B cell (primary cell): Measurements from ENCODE around the gene THUMPD2. TPM values are rescaled to one million over a fixed set of nuclear protein-coding genes. Genes with fewer than 3 reads are reported as not detected.

Experiments used
- ATAC-seq: fragments of 200-7000 bp; cut with Tn5 transposase; one replicate; pipeline ENCODE4 v1.10.0; 2021; ENCODE audit warnings: low read depth, mild to moderate bottlenecking, moderate number of reproducible peaks, moderate library complexity
- CTCF ChIA-PET: fragments of 350-600 bp; sonication (Branson Sonifier 250); formaldehyde crosslinking; loops from one replicate; lab custom pipeline; 2021; ENCODE audit warnings: antibody characterized with exemption, inconsistent platforms; lab: Charles Lee
- POLR2A ChIA-PET: fragments of 350-600 bp; sonication (Branson Sonifier 250); formaldehyde crosslinking; loops from one replicate; lab custom pipeline; 2021; ENCODE audit warnings: antibody characterized with exemption; lab: Charles Lee
- DNase-seq: peaks from one replicate; pipeline ENCODE4 v3.0.0; 2013
- H2AFZ ChIP-seq: 2 replicates; pipeline ENCODE4 v1.6.1; 2012; ENCODE audit warnings: mild to moderate bottlenecking, low read depth, low read length; ENCODE audit not compliant: insufficient read depth, poor library complexity, severe bottlenecking
- H3K27ac ChIP-seq, 2 donors: 1 replicate in 1 of 2; 2 replicates in 1 of 2; pipeline ENCODE4 v1.5.1; 2012 to 2013; ENCODE audit warnings: low read length in 2 of 2, mild to moderate bottlenecking in 2 of 2, moderate library complexity in 1 of 2
- H3K27me3 ChIP-seq, 4 experiments: fragments of 200-600 bp in 1 of 4; sonication (generic) in 1 of 4; replicated peaks in 1 of 4; 1 replicate in 2 of 4; 2 replicates in 2 of 4; pipeline versions ENCODE4 v1.6.1 to v1.7.0; 2013 to 2016; ENCODE audit warnings: low read length in 3 of 4, mild to moderate bottlenecking in 2 of 4, mixed read lengths in 1 of 4, moderate library complexity in 1 of 4; ENCODE audit not compliant: insufficient read depth in 4 of 4, control insufficient read depth in 3 of 4; ENCODE audit errors: control extremely low read depth in 1 of 4
- H3K36me3 ChIP-seq, 2 experiments: replicated peaks in 1 of 2; 1 replicate in 1 of 2; 2 replicates in 1 of 2; pipeline versions ENCODE4 v1.6.1 to v1.7.1; 2013; ENCODE audit warnings: low read length in 1 of 2; ENCODE audit not compliant: insufficient read depth in 2 of 2, control insufficient read depth in 1 of 2; ENCODE audit errors: control extremely low read depth in 1 of 2, extremely low read depth in 1 of 2
- H3K4me1 ChIP-seq, 2 donors: fragments of 200-600 bp in 1 of 2; sonication (generic) in 1 of 2; 1 replicate in 1 of 2; 2 replicates in 1 of 2; pipeline versions ENCODE4 v1.5.1 to v1.6.1; 2013 to 2017; ENCODE audit warnings: low read length in 2 of 2; ENCODE audit not compliant: control insufficient read depth in 2 of 2, insufficient read depth in 2 of 2
- H3K4me2 ChIP-seq: replicated peaks from 2 replicates; pipeline ENCODE3; 2012; ENCODE audit warnings: mild to moderate bottlenecking, low read depth, low read length; ENCODE audit not compliant: poor library complexity, severe bottlenecking
- H3K4me3 ChIP-seq, 5 experiments: fragments of 200-600 bp in 1 of 5; sonication (generic) in 1 of 5; 1 replicate in 3 of 5; 2 replicates in 2 of 5; pipeline versions ENCODE4 v1.5.1 to v1.7.0; 2011 to 2016; ENCODE audit warnings: low read length in 4 of 5, mild to moderate bottlenecking in 4 of 5, low read depth in 2 of 5, control low read depth in 1 of 5, moderate library complexity in 1 of 5; ENCODE audit not compliant: insufficient read depth in 1 of 5; ENCODE audit errors: control extremely low read depth in 1 of 5, extremely low read depth in 1 of 5
- H3K79me2 ChIP-seq: fragments of 200-600 bp; sonication (generic); one replicate; pipeline ENCODE4 v1.6.0; 2016; ENCODE audit warnings: low read length; ENCODE audit not compliant: control insufficient read depth, insufficient read depth
- H3K9ac ChIP-seq: fragments of 200-600 bp; sonication (generic); 2 replicates; pipeline ENCODE4 v1.6.1; 2017; ENCODE audit warnings: mild to moderate bottlenecking, low read length, moderate library complexity
- H3K9me3 ChIP-seq, 3 donors: one replicate each; pipeline versions ENCODE4 v1.6.1 to v1.7.1; 2013; ENCODE audit warnings: low read length in 2 of 3; ENCODE audit not compliant: control insufficient read depth in 2 of 3, insufficient read depth in 1 of 3; ENCODE audit errors: control extremely low read depth in 1 of 3
- H4K20me1 ChIP-seq: 2 replicates; pipeline ENCODE4 v1.6.0; 2012; ENCODE audit warnings: mild to moderate bottlenecking, low read length; ENCODE audit not compliant: insufficient read depth, control insufficient read depth, poor library complexity, severe bottlenecking
- H3K27ac Mint-ChIP-seq: one replicate; pipeline ENCODE4 v1.8.0; 2021; ENCODE audit warnings: mixed read lengths
- H3K27me3 Mint-ChIP-seq: one replicate; pipeline ENCODE4 v1.8.0; 2021; ENCODE audit warnings: mixed read lengths
- H3K4me1 Mint-ChIP-seq: one replicate; pipeline ENCODE4 v1.8.0; 2021; ENCODE audit warnings: mixed read lengths
- H3K4me3 Mint-ChIP-seq: one replicate; pipeline ENCODE4 v1.8.0; 2021; ENCODE audit warnings: mixed read lengths
- H3K9me3 Mint-ChIP-seq: one replicate; pipeline ENCODE4 v1.8.0; 2022; ENCODE audit warnings: mixed read lengths; ENCODE audit not compliant: insufficient read depth
- EZH2 ChIP-seq: IDR thresholded peaks from 2 replicates; pipeline ENCODE4 v1.6.1; 2012; ENCODE audit warnings: borderline replicate concordance, low read depth, mild to moderate bottlenecking, moderate library complexity, low read length; ENCODE audit not compliant: insufficient read depth, poor library complexity, severe bottlenecking
- WGBS: methylation state at CpG from one replicate; pipeline ENCODE4 v1.1.5; 2013; ENCODE audit warnings: missing lambda C conversion rate; ENCODE audit not compliant: insufficient coverage; 5-methylcytosine and 5-hydroxymethylcytosine counted together
- intact Hi-C: fragments of 100-400 bp; cut with micrococcal nuclease; formaldehyde crosslinking; loops from one replicate; pipeline ENCODE4 v1.10.0; 2022
- polyA plus RNA-seq: library from polyadenylated mRNA; depleted of rRNA; stranded (reverse); fragments of >200 nt; gene quantifications from 2 replicates; pipeline ENCODE4 v1.2.3, GENCODE V29; 2012
- total RNA-seq, 2 donors: library from RNA; stranded (reverse); fragments of 120-200 nt in 1 of 2; gene quantifications; 1 replicate in 1 of 2; 2 replicates in 1 of 2; pipeline versions ENCODE4 v1.2.3 to v1.2.4, GENCODE V29; 2013 to 2022
- TF ChIP-seq, protein P1 (sequence below): fragments of 200-600 bp; IDR thresholded peaks from one replicate; pipeline ENCODE4 v1.8.0; 2022; ENCODE audit warnings: antibody characterized with exemption, mild to moderate bottlenecking

Gene THUMPD2
- total and polyA plus RNA-seq, 2 donors (not counting 1 experiment from before 2014, with no cell fraction given), result 11.0 to 14.8 TPM

DNA sequence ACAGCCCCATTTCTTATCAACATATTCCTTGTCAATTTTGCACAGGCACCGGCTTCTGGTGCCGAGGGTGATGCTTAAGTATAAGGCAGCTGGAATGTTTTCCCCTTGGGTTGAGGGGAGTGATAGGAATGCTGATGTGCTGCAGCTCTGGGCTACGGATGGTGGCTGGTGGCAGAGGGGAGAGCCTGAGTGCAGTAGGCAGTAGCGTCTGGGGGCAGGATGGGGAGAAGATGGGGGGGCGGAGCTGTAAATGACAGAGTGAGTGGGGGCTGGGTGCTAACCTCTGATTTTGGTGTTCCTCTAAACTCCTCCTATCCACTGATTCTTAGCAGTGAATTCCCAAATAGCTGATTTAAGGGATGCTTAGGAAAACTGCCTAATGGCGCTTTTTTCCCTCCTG lies 92.6 kb downstream of the THUMPD2 start:
- no peak overlapping the region for H3K27ac Mint-ChIP-seq
- Histone ChIP-seq H2AFZ (no peak overlapping the region), H3K79me2 (no peaks in the 10 kb centered on the region), H3K4me3 (no peak overlapping the region), H3K9ac (no peak overlapping the region), H3K9me3 (peaks cover 0 to 5% (median 4%) of the 10 kb centered on the region in 3 donors), H3K27me3 (peaks cover 0 to 2% (median 0%) of the 10 kb centered on the region in 4 experiments), H4K20me1 (no peaks in the 10 kb centered on the region), H3K36me3 (no peaks in the 10 kb centered on the region), H3K27ac (no peak overlapping the region), H3K4me1 (no peaks in the 10 kb centered on the region), H3K4me2 (no peak overlapping the region)
- H3K4me3 Mint-ChIP-seq, result no peak overlapping the region
- no peak for DNase-seq
- no peaks in the 10 kb centered on the region for H3K4me1 Mint-ChIP-seq
- 95% methylated on average over 3 of the region's 6 CpGs for WGBS
- intact Hi-C loops, result no loop called here
- no peak for TF ChIP-seq EZH2
- TF ChIP-seq, protein P1, sequence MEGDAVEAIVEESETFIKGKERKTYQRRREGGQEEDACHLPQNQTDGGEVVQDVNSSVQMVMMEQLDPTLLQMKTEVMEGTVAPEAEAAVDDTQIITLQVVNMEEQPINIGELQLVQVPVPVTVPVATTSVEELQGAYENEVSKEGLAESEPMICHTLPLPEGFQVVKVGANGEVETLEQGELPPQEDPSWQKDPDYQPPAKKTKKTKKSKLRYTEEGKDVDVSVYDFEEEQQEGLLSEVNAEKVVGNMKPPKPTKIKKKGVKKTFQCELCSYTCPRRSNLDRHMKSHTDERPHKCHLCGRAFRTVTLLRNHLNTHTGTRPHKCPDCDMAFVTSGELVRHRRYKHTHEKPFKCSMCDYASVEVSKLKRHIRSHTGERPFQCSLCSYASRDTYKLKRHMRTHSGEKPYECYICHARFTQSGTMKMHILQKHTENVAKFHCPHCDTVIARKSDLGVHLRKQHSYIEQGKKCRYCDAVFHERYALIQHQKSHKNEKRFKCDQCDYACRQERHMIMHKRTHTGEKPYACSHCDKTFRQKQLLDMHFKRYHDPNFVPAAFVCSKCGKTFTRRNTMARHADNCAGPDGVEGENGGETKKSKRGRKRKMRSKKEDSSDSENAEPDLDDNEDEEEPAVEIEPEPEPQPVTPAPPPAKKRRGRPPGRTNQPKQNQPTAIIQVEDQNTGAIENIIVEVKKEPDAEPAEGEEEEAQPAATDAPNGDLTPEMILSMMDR, result no peak
- CTCF ChIA-PET, result no interaction called here
- H3K27me3 Mint-ChIP-seq, result peaks cover 24% of the 10 kb centered on the region
- ATAC-seq, result no peak
- peaks cover 4% of the 10 kb centered on the region for H3K9me3 Mint-ChIP-seq
- POLR2A ChIA-PET, result no interaction called here

Other genes with a start within 250 kb of the THUMPD2 start
- gene TMEM178A, start 113.3 kb downstream of the THUMPD2 start, total RNA-seq, result 0.99 and 1.3 TPM in 2 replicates
- 0.69 and 1.4 TPM in 2 replicates for gene TMEM178A, start 113.3 kb downstream of the THUMPD2 start, polyA plus RNA-seq